Type B pancreatic cell (in vitro differentiated cells): Measurements from ENCODE around the gene MEIS3. TPM values are rescaled to one million over a fixed set of nuclear protein-coding genes. Genes with fewer than 3 reads are reported as not detected.

ENCODE experiments used
- DNase-seq: peaks from one replicate; pipeline ENCODE4 v3.0.0; 2021; ENCODE audit warnings: mixed read lengths; ENCODE audit not compliant: unreplicated experiment; ENCODE audit errors: extremely low spot score
- H3K27ac Mint-ChIP-seq: 2 replicates; pipeline ENCODE4 v1.8.0; 2021; ENCODE audit warnings: mild to moderate bottlenecking, mixed read lengths
- H3K27me3 Mint-ChIP-seq: 2 replicates; pipeline ENCODE4 v1.8.0; 2021; ENCODE audit warnings: mixed read lengths
- H3K36me3 Mint-ChIP-seq: 2 replicates; pipeline ENCODE4 v1.8.0; 2021; ENCODE audit warnings: mixed read lengths
- H3K4me1 Mint-ChIP-seq: one replicate; pipeline ENCODE4 v1.8.0; 2021; ENCODE audit warnings: mixed read lengths; ENCODE audit not compliant: unreplicated experiment
- H3K4me3 Mint-ChIP-seq: 2 replicates; pipeline ENCODE4 v1.8.0; 2021; ENCODE audit warnings: mild to moderate bottlenecking, mixed read lengths
- H3K9me3 Mint-ChIP-seq: 2 replicates; pipeline ENCODE4 v1.8.0; 2021; ENCODE audit warnings: mixed read lengths
- CTCF ChIP-seq: fragments of 200-600 bp; sonication (generic); conservative IDR thresholded peaks from 2 replicates; pipeline ENCODE4 v1.5.0; 2021; ENCODE audit warnings: antibody characterized with exemption, mild to moderate bottlenecking
- total RNA-seq: library from RNA; stranded (reverse); gene quantifications from 2 replicates; pipeline ENCODE4 v1.2.1, GENCODE V29; 2021; ENCODE audit warnings: low replicate concordance

MEIS3 gene
- total RNA-seq, 1 donor from 2014 or later, result 43.2 TPM

- H3K36me3 Mint-ChIP-seq, result no peaks in the 10 kb centered on the region
- H3K9me3 Mint-ChIP-seq, result no peaks in the 10 kb centered on the region
- peaks cover 5% of the 10 kb centered on the region for H3K4me1 Mint-ChIP-seq
- peaks cover 66% of the 10 kb centered on the region for H3K27me3 Mint-ChIP-seq
- no peak for DNase-seq
- no peak for TF ChIP-seq CTCF
- no peak overlapping the region for H3K27ac Mint-ChIP-seq
- H3K4me3 Mint-ChIP-seq, result no peak overlapping the region
Observed at GRCh38 chr19:47435196-47435595, 15.9 kb upstream of the MEIS3 start.

- TF ChIP-seq CTCF, result no peak
- H3K27ac Mint-ChIP-seq, result no peak overlapping the region
- H3K4me1 Mint-ChIP-seq, result peaks cover 5% of the 10 kb centered on the region
- no peaks in the 10 kb centered on the region for H3K36me3 Mint-ChIP-seq
- no peak overlapping the region for H3K4me3 Mint-ChIP-seq
- no peaks in the 10 kb centered on the region for H3K9me3 Mint-ChIP-seq
- peaks cover 68% of the 10 kb centered on the region for H3K27me3 Mint-ChIP-seq
- DNase-seq, result no peak
Observed at GRCh38 chr19:47434088-47434487, 14.8 kb upstream of the MEIS3 start.

GRCh38 chr19:47433121-47433520 is 13.8 kb upstream of the MEIS3 start:
- H3K27ac Mint-ChIP-seq, result no peak overlapping the region
- H3K27me3 Mint-ChIP-seq, result peaks cover 62% of the 10 kb centered on the region
- no peaks in the 10 kb centered on the region for H3K9me3 Mint-ChIP-seq
- no peak overlapping the region for H3K4me3 Mint-ChIP-seq
- H3K4me1 Mint-ChIP-seq, result peaks cover 5% of the 10 kb centered on the region
- H3K36me3 Mint-ChIP-seq, result no peaks in the 10 kb centered on the region
- no peak for TF ChIP-seq CTCF
- no peak for DNase-seq

- H3K36me3 Mint-ChIP-seq, result no peaks in the 10 kb centered on the region
Observed at GRCh38 chr19:47432499-47432898, 13.2 kb upstream of the MEIS3 start.

GRCh38 chr19:47432091-47432490 is 12.8 kb upstream of the MEIS3 start:
- no peak for TF ChIP-seq CTCF
- Mint-ChIP-seq H3K27ac (no peak overlapping the region), H3K9me3 (no peaks in the 10 kb centered on the region), H3K27me3 (peaks cover 65% of the 10 kb centered on the region), H3K36me3 (no peaks in the 10 kb centered on the region), H3K4me1 (peaks cover 5% of the 10 kb centered on the region), H3K4me3 (no peak overlapping the region)
- DNase-seq, result no peak

More at GRCh38 chr19:47432499-47432898, 13.2 kb upstream of the MEIS3 start:
- Mint-ChIP-seq H3K4me3 (no peak overlapping the region), H3K4me1 (peaks cover 5% of the 10 kb centered on the region), H3K27ac (no peak overlapping the region), H3K9me3 (no peaks in the 10 kb centered on the region), H3K27me3 (peaks cover 62% of the 10 kb centered on the region)
- DNase-seq, result no peak
- TF ChIP-seq CTCF, result no peak
